GM20431 (cell line): ENCODE data around the gene SRSF8.
"Not testable (repeated sequence)": the region's sequence is repeated elsewhere in the genome, so short reads cannot be mapped to it uniquely, and the experiment has no call there.

Experiments used
- in situ Hi-C: fragments of 300-500 bp; cut with MseI, MboI; formaldehyde crosslinking; loops from one replicate; pipeline ENCODE4 v1.15.0; 2020; ENCODE audit warnings: low sequenced_read_pairs; ENCODE audit not compliant: unreplicated experiment

Gene SRSF8

GRCh38 chr11:95066716-95067038 lies at the start of gene SRSF8:
Gene SRSF8 (plus strand): TSS chr11:95066919. CDS start chr11:95067227, 308 bp downstream.
- in situ Hi-C loops = no loop called here

DNA sequence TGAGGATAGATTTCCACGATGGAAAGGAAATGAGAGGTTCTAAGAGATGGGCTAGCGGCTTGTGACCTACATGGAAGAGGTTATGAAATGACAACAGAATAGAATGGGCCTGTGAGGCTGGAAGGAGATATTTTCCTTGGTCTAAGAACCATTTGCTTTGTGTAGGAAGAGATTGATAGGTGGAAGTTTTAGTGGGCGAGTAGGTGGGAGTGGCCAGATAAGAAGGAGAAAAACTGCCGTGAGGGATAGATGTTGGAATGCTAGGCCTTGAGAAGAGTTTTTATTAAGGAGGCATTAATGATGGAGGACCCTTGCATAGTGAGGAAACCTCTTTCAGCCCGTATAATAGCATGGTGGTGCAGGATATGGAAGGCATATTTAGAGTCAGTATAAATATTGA lies 45.3 kb upstream of the SRSF8 start:
- in situ Hi-C loops = not testable (repeated sequence)

- in situ Hi-C loops = no loop called here
These were observed 41.8 kb upstream of the SRSF8 start, which contains the start of gene KDM4E for GRCh38 chr11:95024958-95025357. Gene KDM4E (plus strand): TSS chr11:95025258. CDS start chr11:95025558, 300 bp downstream.

- in situ Hi-C loops = not testable (repeated sequence)
These were observed 41.1 kb upstream of the SRSF8 start for GRCh38 chr11:95025594-95025993.

DNA sequence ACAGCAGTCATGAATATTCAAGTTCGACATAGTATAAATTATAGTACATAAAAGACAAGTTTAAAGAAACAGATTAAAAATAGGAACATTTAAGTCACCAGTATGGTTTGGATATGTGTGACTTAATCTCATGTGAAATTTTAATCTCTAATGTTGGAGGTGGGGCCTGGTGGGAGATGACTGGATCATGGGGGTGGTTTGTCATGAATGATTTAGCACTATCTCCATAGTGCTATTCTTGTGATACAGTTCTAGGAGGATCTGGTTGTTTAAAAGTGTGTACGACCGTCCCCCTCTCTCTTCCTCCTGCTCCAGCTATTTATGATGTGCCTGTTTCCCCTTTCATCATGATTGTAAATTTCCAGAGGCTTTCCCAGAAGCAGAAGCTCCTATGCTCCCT lies 38.4 kb upstream of the SRSF8 start:
- in situ Hi-C loops = no loop called here

- in situ Hi-C loops = no loop called here
These were observed 33.7 kb upstream of the SRSF8 start for GRCh38 chr11:95033051-95033450.

DNA sequence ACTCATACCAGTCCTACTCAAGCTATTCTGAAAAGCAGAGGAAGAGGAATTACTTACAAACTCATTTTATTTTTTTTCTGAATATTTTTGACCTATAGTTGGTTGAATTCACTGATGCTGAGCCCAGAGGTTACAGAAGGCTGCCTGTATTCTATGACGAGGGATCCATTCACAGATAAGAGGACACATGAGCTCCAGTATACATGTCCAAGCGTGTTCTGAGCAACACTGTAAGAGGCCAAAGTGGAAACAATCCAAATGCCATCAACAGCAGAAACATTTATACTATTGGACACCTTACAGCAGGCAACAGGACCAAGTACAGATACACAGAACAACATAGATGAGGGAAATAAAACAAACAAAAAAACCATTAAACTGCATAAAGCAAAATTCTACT lies 31.4 kb upstream of the SRSF8 start:
- in situ Hi-C loops = no loop called here

DNA sequence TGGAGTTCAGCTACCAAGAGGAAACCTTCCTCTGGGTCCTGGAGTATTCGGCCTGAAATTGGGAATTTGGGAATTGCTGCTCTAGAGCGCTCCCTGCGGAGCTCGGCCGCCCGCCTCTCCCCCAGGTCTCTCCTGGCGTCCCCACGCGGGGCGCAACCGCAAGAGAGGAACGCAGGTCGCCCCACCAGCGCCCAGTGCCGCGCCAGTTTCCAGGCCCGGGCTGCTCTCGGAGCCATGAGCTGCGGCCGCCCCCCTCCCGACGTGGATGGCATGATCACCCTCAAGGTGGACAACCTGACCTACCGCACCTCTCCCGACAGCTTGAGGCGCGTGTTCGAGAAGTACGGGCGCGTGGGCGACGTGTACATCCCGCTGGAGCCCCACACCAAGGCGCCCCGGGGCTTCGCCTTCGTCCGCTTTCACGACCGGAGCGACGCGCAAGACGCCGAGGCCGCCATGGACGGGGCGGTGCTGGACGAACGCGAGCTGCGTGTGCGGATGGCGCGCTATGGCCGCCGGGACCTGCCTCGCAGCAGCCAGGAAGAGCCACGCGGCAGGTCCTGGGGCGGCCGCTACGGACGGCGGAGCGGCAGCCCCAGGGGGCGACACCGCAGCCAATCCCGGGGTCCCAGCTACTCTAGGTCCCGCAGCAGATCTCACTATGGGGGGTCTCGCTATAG lies 29.2 kb upstream of the SRSF8 start:
- in situ Hi-C loops = not testable (repeated sequence)

DNA sequence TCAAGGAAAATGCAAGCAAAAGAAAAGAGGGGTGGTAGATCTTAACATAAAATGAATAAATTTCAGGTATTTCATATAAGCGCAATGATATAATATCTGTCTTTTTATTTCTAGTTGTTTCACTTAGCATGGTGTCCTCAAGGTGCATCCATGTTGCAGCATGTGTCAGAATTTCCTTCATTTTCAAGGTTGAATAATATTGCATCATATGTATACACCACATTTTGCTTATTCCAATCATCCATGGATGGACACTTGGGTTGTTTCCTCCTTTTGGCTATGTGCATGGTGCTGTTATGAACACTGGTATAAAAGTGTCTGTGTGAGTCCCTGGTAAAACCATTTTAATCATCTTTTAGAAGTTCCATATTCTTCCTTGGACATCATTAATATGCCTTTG lies 24.5 kb upstream of the SRSF8 start:
- in situ Hi-C loops = no loop called here

DNA sequence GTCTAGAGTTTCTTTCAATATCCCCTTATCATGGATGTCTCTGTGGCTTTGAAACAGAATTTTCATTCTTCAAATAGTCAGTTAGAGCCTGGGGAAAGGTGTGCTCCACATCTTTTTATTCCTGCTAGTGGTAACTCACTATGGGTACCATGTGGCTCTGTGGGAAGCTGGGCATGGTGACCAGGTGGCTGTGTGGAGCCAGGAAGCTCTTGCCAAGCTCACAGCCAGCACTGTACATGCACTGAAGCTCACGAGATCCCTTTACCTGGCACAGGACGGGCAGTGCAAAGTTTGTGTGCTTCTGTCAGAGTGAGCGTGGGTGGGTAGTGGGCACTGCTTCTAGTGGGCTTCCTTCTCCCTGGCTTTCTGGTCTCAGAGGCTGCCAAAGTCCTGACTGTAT lies 23.8 kb upstream of the SRSF8 start:
- in situ Hi-C loops = no loop called here

DNA sequence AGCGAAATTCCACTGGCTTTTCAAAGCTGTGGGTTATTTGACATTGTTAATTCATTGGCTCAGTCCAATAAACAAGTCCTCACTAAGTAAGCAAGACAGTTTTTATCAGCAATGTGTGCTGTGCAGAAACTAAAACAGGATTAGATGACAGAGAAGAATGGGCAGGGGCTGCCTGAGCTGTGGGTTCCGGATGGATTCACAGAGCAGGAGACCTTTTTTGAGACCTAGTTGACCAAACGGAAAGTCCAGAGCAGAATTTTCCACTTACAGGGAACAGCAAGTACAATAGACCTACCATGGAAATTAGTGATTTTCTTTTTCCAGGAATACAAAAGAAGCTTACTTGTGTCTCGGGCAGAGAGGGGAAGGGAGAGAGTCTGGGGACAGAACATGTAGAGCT lies 22.7 kb upstream of the SRSF8 start:
- in situ Hi-C loops = no loop called here

DNA sequence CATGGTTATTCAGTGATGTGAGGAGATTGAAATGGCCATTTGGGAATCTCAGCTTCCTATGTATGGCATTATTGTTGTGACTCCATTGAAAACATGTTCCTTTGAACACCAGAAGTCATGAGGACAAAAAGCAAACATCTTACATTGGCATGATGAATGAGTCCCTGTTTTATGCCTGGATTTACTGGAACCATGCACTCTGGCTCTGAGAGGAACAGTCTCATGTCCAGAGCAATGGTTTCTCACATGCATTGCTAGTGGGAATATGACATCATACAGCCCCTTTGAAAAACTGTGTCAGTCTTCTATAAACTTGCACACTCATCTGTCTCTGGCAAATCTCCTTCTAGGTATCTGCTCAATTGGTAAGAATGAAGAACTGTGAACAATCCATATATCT lies 20.9 kb upstream of the SRSF8 start:
- in situ Hi-C loops = no loop called here

- in situ Hi-C loops = not testable (repeated sequence)
These were observed 17.6 kb upstream of the SRSF8 start, which contains the start of gene KDM4F for GRCh38 chr11:95049122-95049521. Gene KDM4F (plus strand): TSS chr11:95049422.

DNA sequence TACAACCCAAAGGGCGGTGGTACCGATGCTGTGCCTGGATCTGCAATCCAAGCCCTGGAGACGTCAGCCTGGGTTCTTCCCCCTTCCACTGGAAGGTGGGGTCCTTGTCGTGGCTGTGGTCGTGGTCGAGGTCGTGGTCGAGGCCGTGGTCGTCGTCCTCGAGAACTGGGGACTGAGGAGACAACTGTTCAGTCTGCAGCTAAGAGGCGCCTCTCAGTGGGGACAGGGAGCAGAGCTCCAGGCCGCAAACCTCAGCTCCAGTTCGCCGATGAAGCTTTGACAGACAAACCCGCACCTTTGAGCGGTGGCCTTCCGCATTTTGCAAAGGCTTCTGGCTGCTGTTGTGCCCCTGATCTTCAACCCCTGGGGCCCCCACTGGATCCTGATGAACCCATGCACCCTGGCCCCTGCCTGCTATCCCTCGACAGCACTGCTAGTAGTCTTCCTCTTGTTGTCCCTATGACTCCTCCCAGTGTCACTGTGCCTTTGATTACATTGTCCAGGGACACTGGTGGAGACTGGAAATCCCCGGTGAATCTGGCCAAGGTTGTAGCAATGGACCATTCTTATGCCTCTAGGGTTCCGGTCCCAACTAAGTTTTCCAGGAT lies 16.0 kb upstream of the SRSF8 start:
- in situ Hi-C loops = no loop called here

DNA sequence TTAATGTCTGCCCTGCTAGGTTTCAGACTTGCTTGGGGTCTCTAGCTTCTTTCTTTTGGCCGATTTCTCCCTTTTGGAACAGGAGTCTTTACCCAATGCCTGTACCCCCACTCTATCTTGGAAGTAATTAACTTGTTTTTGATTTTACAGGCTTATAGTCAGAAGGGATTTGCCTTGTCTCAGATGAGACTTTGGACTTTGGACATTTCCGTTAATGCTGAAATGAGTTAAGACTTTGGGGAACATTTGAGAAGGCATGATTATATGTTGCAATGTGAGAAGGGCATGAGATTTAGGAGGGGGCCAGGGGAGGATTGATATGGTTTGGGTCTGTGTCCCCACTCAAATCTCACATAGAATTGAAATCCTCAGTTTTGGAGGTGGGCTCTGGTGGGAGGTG lies 12.4 kb upstream of the SRSF8 start:
- in situ Hi-C loops = no loop called here

GRCh38 chr11:95055283-95055897 lies 11.3 kb upstream of the SRSF8 start:
- in situ Hi-C loops = no loop called here

- in situ Hi-C loops = no loop called here
These were observed 8.8 kb upstream of the SRSF8 start for GRCh38 chr11:95057959-95058358.

DNA sequence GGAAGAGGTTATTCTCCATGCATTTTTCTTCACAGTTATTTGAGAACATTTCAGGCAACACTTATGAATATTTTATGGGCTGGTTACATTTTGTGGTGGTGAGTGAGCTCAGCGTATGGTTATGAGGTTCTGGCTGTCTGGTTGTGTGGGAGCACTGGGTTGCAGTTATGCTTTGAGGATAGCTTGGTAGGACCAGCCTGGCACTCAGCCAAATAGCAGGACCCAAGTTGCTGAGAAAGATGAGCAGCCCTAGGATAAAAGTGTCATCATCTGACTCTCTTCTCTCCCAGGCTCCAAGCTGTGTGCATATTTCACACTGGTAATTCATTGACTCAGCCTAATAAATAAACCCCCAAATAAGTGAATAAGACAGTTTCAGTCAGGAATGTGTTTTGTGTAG lies 8.1 kb upstream of the SRSF8 start:
- in situ Hi-C loops = no loop called here

DNA sequence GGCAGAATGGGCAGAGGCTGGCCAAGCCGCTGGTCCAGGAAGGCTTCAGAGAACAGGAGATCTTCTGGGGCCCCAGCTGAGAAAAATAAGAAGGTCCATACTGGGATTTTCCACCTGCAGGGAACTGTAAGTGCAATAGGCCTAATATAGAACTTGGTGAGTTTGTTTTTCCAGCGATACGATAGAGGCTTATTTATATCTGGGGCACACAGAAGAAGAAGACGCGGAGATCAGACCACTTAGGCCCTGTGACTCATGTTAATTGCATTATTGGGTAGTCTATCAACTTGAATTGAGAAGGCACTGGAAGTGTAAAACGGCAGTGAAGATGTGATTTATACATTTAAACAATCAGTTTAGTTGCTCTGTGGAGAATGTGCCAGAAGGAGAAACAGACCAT lies 7.7 kb upstream of the SRSF8 start:
- in situ Hi-C loops = no loop called here

GRCh38 chr11:95065336-95065735 lies 1.4 kb upstream of the SRSF8 start:
- in situ Hi-C loops = no loop called here

DNA sequence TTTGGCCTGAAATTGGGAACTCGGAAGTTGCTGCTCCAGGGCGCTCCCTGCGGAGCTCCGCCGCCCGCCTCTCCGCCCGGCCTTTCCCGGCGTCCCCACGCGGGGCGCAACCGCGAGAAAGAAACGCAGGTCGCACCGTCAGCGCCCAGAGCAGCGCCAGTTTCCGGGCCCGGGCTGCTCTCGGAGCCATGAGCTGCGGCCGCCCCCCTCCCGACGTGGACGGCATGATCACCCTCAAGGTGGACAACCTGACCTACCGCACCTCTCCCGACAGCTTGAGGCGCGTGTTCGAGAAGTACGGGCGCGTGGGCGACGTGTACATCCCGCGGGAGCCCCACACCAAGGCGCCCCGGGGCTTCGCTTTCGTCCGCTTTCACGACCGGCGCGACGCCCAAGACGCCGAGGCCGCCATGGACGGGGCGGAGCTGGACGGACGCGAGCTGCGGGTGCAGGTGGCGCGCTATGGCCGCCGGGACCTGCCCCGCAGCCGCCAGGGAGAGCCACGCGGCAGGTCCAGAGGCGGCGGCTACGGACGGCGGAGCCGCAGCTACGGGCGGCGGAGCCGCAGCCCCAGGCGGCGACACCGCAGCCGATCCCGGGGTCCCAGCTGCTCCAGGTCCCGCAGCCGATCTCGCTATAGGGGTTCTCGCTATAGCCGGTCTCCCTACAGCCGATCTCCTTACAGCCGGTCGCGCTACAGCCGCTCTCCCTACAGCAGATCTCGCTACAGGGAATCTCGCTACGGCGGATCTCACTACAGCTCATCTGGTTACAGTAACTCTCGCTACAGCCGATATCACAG lies 521 bp downstream of the SRSF8 start:
- in situ Hi-C loops = no loop called here
